ENCODE measurements around the gene CRTC1.

Gene CRTC1

GRCh38 chr19:18742838-18743783 is 59.6 kb downstream of the CRTC1 start:
- Histone ChIP-seq H3K27me3 (ENCODE audit: insufficient read depth, low read length) (no peaks in the 10 kb centered on the region), H3K27ac (ENCODE audit: low read depth, low read length) (no peak overlapping the region), H3K4me3 (ENCODE audit: low read length) (no peak overlapping the region), H3K4me1 (ENCODE audit: insufficient read depth, low read length) (peaks cover 8% of the 10 kb centered on the region), H3K36me3 (ENCODE audit: insufficient read depth, low read length) (no peaks in the 10 kb centered on the region), H3K9me3 (ENCODE audit: insufficient read depth, low read depth, low read length) (no peaks in the 10 kb centered on the region), H3K9ac (ENCODE audit: low read depth, low read length) (no peak overlapping the region)
- WGBS: 90% methylated on average over 38 of the region's 38 CpGs

DNA sequence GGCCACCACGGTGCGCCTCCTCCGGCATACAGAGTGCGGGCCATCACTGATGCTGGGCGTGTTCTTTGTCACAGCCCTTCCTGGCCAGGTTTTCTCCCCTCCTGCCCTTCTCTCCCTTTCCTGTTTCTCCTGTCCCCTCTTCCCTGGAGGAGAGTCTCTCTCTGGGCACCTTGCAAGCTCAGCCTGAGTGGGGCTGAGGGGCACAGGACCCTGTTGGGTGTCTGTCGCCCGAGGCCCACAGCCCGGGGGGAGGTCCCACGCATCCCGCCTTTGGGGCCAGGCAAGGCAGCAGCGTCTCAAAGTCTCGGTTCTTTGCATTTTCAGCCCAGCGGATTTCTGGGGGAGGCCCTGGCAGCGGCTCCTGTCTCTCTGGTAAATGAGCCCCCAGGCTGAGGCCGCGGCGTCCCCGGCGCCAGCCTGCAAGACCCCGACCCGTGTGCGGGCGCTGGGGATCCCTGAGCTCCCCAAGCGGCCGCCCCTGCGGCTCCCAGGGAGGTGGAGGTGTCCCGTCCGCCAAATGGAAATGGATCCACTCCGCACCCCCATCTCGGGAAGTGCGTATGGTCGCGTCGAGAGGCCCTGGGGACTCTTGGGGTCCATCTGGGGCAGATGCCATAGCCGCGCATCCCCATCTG is 60.4 kb downstream of the CRTC1 start:
- Histone ChIP-seq H3K9ac (ENCODE audit: low read depth, low read length) (no peak overlapping the region), H3K27me3 (ENCODE audit: insufficient read depth, low read length) (no peaks in the 10 kb centered on the region), H3K36me3 (ENCODE audit: insufficient read depth, low read length) (no peaks in the 10 kb centered on the region), H3K4me3 (ENCODE audit: low read length) (no peak overlapping the region), H3K9me3 (ENCODE audit: insufficient read depth, low read depth, low read length) (no peaks in the 10 kb centered on the region), H3K4me1 (ENCODE audit: insufficient read depth, low read length) (peaks cover 8% of the 10 kb centered on the region), H3K27ac (ENCODE audit: low read depth, low read length) (no peak overlapping the region)
- WGBS: 96% methylated on average over 36 of the region's 36 CpGs

DNA sequence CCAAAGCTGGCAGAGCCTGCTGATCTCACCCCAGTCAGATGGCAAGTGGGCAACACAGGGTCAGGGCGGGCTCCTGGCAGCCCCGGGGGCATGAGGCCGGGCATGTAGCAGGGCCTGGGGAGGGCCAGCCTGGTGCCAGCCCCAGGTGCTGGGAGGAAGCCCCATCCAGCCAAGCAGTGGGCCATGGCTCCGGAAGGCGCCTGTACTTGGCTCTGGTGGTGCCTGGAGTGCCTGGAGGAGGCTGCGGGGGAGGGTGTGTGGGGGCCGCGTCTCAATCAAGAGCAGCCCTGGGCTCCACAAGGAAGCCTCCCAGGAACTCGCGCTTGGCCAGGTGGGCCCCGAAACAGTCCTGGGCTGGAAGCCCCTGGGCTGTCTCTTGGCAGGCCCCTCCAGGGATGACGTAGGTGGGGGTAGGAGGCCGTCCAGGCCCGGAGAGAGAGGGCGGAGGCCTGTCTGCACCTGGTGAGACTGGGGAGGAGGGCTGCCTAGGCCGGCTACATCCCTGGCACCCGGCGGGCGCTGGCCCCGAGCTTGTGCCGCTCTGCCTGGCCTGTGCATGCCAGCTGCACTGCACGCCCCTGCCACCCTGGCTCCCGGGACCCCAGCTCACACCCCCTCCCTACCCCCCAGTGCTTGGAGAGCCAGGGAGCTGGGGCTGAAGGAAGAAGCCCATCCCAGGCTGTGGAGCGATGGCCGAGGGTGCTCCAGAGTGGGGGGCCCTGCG is 61.7 kb downstream of the CRTC1 start:
- no peak overlapping the region for H3K9ac ChIP-seq (ENCODE audit: low read depth, low read length)
- H3K27me3 ChIP-seq (ENCODE audit: insufficient read depth, low read length): no peaks in the 10 kb centered on the region
- no peak overlapping the region for H3K27ac ChIP-seq (ENCODE audit: low read depth, low read length)
- peaks cover 16% of the 10 kb centered on the region for H3K4me1 ChIP-seq (ENCODE audit: insufficient read depth, low read length)
- H3K36me3 ChIP-seq (ENCODE audit: insufficient read depth, low read length): no peaks in the 10 kb centered on the region
- no peak overlapping the region for H3K4me3 ChIP-seq (ENCODE audit: low read length)
- no peaks in the 10 kb centered on the region for H3K9me3 ChIP-seq (ENCODE audit: insufficient read depth, low read depth, low read length)
- WGBS: 93% methylated on average over 26 of the region's 26 CpGs

- peak overlapping the region; percentile 20; the same call in 1 of the 2 replicates for H3K9ac ChIP-seq (ENCODE audit: low read depth, low read length)
- no peaks in the 10 kb centered on the region for H3K27me3 ChIP-seq (ENCODE audit: insufficient read depth, low read length)
- WGBS: 91% methylated on average over 5 of the region's 5 CpGs
- H3K4me1 ChIP-seq (ENCODE audit: insufficient read depth, low read length): peaks cover 17% of the 10 kb centered on the region
- H3K9me3 ChIP-seq (ENCODE audit: insufficient read depth, low read depth, low read length): no peaks in the 10 kb centered on the region
- H3K27ac ChIP-seq (ENCODE audit: low read depth, low read length): no peak overlapping the region
- H3K4me3 ChIP-seq (ENCODE audit: low read length): no peak overlapping the region
- H3K36me3 ChIP-seq (ENCODE audit: insufficient read depth, low read length): no peaks in the 10 kb centered on the region
Observed at GRCh38 chr19:18745931-18746330, 62.5 kb downstream of the CRTC1 start.

GRCh38 chr19:18746401-18747325 is 63.2 kb downstream of the CRTC1 start:
- peaks cover 17% of the 10 kb centered on the region for H3K4me1 ChIP-seq (ENCODE audit: insufficient read depth, low read length)
- 79% methylated on average over 28 of the region's 29 CpGs for WGBS
- H3K9me3 ChIP-seq (ENCODE audit: insufficient read depth, low read depth, low read length): no peaks in the 10 kb centered on the region
- H3K4me3 ChIP-seq (ENCODE audit: low read length): no peak overlapping the region
- H3K9ac ChIP-seq (ENCODE audit: low read depth, low read length): peak overlapping the region; percentile 20; the same call in 1 of the 2 replicates
- H3K36me3 ChIP-seq (ENCODE audit: insufficient read depth, low read length): no peaks in the 10 kb centered on the region
- H3K27me3 ChIP-seq (ENCODE audit: insufficient read depth, low read length): no peaks in the 10 kb centered on the region
- no peak overlapping the region for H3K27ac ChIP-seq (ENCODE audit: low read depth, low read length)

GRCh38 chr19:18749362-18750231 is 66.1 kb downstream of the CRTC1 start:
- H3K9ac ChIP-seq (ENCODE audit: low read depth, low read length): no peak overlapping the region; the same call in 1 of the 2 replicates
- H3K9me3 ChIP-seq (ENCODE audit: insufficient read depth, low read depth, low read length): no peaks in the 10 kb centered on the region
- H3K27ac ChIP-seq (ENCODE audit: low read depth, low read length): no peak overlapping the region
- H3K27me3 ChIP-seq (ENCODE audit: insufficient read depth, low read length): no peaks in the 10 kb centered on the region
- no peak overlapping the region for H3K4me3 ChIP-seq (ENCODE audit: low read length)
- WGBS: 84% methylated on average over 23 of the region's 23 CpGs
- peaks cover 7% of the 10 kb centered on the region; the same call in 1 of the 2 replicates for H3K36me3 ChIP-seq (ENCODE audit: insufficient read depth, low read length)
- H3K4me1 ChIP-seq (ENCODE audit: insufficient read depth, low read length): peaks cover 17% of the 10 kb centered on the region

- H3K27me3 ChIP-seq (ENCODE audit: insufficient read depth, low read length): no peaks in the 10 kb centered on the region
- H3K4me3 ChIP-seq (ENCODE audit: low read length): no peak overlapping the region
- H3K9me3 ChIP-seq (ENCODE audit: insufficient read depth, low read depth, low read length): no peaks in the 10 kb centered on the region
- peaks cover 17% of the 10 kb centered on the region for H3K4me1 ChIP-seq (ENCODE audit: insufficient read depth, low read length)
- H3K27ac ChIP-seq (ENCODE audit: low read depth, low read length): no peak overlapping the region
- 90% methylated on average over 19 of the region's 19 CpGs for WGBS
- peaks cover 7% of the 10 kb centered on the region; the same call in 1 of the 2 replicates for H3K36me3 ChIP-seq (ENCODE audit: insufficient read depth, low read length)
- H3K9ac ChIP-seq (ENCODE audit: low read depth, low read length): no peak overlapping the region
Observed at GRCh38 chr19:18750295-18750970, 67.0 kb downstream of the CRTC1 start.

- H3K9me3 ChIP-seq (ENCODE audit: insufficient read depth, low read depth, low read length): no peaks in the 10 kb centered on the region
- 96% methylated on average over 10 of the region's 10 CpGs for WGBS
- H3K36me3 ChIP-seq (ENCODE audit: insufficient read depth, low read length): peaks cover 7% of the 10 kb centered on the region; the same call in 1 of the 2 replicates
- peaks cover 14% of the 10 kb centered on the region for H3K4me1 ChIP-seq (ENCODE audit: insufficient read depth, low read length)
- no peak overlapping the region for H3K4me3 ChIP-seq (ENCODE audit: low read length)
- no peaks in the 10 kb centered on the region for H3K27me3 ChIP-seq (ENCODE audit: insufficient read depth, low read length)
- no peak overlapping the region for H3K27ac ChIP-seq (ENCODE audit: low read depth, low read length)
- H3K9ac ChIP-seq (ENCODE audit: low read depth, low read length): no peak overlapping the region
Observed at GRCh38 chr19:18751571-18751970, 68.1 kb downstream of the CRTC1 start.

DNA sequence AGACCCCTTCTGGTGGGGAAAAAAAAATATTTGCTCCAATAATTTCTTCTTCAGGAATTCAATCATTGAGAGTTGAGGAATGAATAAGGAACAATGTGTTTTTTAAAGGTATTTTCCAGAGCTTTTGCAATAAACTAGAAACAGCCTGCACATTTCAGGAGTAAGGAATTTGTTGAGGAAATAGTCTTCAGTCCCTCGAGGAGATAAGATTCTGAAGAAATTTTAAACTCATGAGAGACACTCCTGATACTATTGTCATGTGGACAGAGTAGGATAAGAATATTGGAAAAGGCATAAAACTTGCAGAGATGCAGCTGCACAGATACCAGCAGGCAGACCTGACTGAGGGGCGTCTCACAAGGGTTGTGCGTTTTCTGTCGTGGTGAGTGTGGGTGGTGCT is 71.0 kb downstream of the CRTC1 start:
- Histone ChIP-seq H3K9ac (ENCODE audit: low read depth, low read length) (no peak overlapping the region), H3K4me3 (ENCODE audit: low read length) (no peak overlapping the region), H3K27me3 (ENCODE audit: insufficient read depth, low read length) (no peaks in the 10 kb centered on the region), H3K9me3 (ENCODE audit: insufficient read depth, low read depth, low read length) (no peaks in the 10 kb centered on the region), H3K27ac (ENCODE audit: low read depth, low read length) (no peak overlapping the region), H3K4me1 (ENCODE audit: insufficient read depth, low read length) (peaks cover 7% of the 10 kb centered on the region; the same call in 1 of the 2 replicates), H3K36me3 (ENCODE audit: insufficient read depth, low read length) (peaks cover 7% of the 10 kb centered on the region; the same call in 1 of the 2 replicates)
- 91% methylated on average over 4 of the region's 4 CpGs for WGBS
